ENCODE data around the gene RNF144A. TPM values are rescaled to one million over a fixed set of nuclear protein-coding genes. Genes with fewer than 3 reads are reported as not detected.
A peak's percentile ranks its signal among the peaks of the same experiment; 100 is the strongest.

The RNF144A gene
- total and polyA plus RNA-seq, 8 donors, result 1.4 to 71.4 (median 5.6) TPM

DNA sequence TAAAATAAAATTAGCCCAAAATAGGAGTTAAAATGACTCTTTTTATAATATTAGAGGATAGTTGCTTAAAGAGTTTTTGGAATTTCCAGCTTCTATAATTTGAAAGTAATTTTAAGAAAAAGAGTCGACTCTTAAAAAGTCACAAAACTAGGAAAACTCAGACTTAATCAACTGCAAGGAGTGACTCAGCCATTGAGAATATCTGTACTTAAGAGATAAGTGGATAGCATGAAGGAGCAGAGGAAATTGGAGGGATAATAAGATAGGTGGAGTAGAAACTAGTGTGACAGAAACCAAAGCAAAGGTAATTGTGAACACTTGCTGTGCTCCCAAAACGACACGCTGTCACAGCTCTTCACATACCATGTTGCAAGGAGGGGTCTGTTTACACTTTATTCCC is 31.2 kb upstream of the RNF144A start:
- TF ChIP-seq, protein P1, sequence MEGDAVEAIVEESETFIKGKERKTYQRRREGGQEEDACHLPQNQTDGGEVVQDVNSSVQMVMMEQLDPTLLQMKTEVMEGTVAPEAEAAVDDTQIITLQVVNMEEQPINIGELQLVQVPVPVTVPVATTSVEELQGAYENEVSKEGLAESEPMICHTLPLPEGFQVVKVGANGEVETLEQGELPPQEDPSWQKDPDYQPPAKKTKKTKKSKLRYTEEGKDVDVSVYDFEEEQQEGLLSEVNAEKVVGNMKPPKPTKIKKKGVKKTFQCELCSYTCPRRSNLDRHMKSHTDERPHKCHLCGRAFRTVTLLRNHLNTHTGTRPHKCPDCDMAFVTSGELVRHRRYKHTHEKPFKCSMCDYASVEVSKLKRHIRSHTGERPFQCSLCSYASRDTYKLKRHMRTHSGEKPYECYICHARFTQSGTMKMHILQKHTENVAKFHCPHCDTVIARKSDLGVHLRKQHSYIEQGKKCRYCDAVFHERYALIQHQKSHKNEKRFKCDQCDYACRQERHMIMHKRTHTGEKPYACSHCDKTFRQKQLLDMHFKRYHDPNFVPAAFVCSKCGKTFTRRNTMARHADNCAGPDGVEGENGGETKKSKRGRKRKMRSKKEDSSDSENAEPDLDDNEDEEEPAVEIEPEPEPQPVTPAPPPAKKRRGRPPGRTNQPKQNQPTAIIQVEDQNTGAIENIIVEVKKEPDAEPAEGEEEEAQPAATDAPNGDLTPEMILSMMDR (IDR thresholded peaks at IDR 0.05), result no peak
- no peak for TF ChIP-seq POLR2AphosphoS5 (IDR thresholded peaks at IDR 0.05)
- intact Hi-C loops (cut with DNase I; ENCODE audit: low total_unique reads), result no loop called here
- DNase-seq, result no peak
- WGBS, 5 donors, result 81 to 89% (median 86%) methylated on average over 3 of the region's 3 CpGs
- no peak overlapping the region for H3K4me3 ChIP-seq
- no peaks in the 10 kb centered on the region for H3K36me3 ChIP-seq
- no peaks in the 10 kb centered on the region for H3K27me3 ChIP-seq
- no peaks in the 10 kb centered on the region for H3K4me1 ChIP-seq
- no peaks in the 10 kb centered on the region for H3K9me3 ChIP-seq
- H3K27ac ChIP-seq, result no peak overlapping the region

DNA sequence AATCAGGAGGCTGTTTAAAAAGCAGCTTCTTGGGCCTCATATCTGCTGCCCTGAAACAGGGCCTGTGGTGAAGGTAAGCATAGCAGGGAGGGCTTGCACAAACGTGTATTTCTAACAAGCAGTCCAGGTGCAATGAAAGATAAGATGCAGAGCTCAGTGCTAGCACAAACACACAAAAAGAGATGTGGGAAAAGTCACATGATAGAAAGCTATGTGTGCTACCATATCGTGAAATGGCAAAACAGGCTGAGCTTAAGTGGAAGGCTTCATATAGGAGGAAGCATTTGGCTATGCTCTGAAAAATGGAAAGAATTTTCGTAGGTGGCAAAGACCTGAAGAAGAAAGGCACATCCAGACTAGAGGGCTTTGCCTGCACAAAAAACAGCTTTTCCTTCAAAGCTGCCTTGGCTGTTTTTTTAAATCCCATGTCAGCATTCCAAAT is 29.4 kb upstream of the RNF144A start:
- Histone ChIP-seq H3K36me3 (no peaks in the 10 kb centered on the region), H3K9me3 (no peaks in the 10 kb centered on the region), H3K27ac (no peak overlapping the region), H3K27me3 (no peaks in the 10 kb centered on the region), H3K4me3 (no peak overlapping the region), H3K4me1 (no peaks in the 10 kb centered on the region)
- no peak for TF ChIP-seq EP300 (IDR thresholded peaks at IDR 0.05)
- TF ChIP-seq, protein P1 (IDR thresholded peaks at IDR 0.05), result no peak
- TF ChIP-seq POLR2AphosphoS5 (IDR thresholded peaks at IDR 0.05), result no peak
- peak in 1 of 2 donors; percentile 21 for DNase-seq
- intact Hi-C loops (cut with DNase I; ENCODE audit: low total_unique reads), result no loop called here
- WGBS, 5 donors, result 34 to 54% (median 54%) methylated on average over 3 of the region's 3 CpGs

DNA sequence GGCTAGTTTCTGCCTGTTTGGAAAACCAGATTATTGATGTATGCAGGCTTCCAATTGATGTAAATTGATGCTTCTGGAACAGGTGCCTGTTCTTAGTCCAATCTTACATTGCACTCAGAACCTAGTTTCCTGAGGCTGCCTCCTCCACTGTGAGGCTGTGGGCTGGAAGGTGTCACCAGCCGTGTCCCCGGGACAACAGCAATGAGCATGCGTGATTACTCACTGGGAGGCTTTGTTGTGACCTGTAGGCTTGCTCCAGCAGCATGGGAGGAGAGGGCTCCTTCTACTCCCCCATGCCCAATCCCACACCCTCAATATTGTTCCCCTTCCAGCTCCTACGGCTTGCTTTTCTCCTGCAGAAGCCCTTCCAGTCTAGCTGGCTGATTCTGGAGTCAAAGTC is 28.5 kb upstream of the RNF144A start:
- H3K27ac ChIP-seq, result no peak overlapping the region
- TF ChIP-seq, protein P1 (IDR thresholded peaks at IDR 0.05), result no peak
- no peak for TF ChIP-seq EP300 (IDR thresholded peaks at IDR 0.05)
- no peak for TF ChIP-seq POLR2AphosphoS5 (IDR thresholded peaks at IDR 0.05)
- TF ChIP-seq POLR2A (IDR thresholded peaks at IDR 0.05), result no peak
- H3K36me3 ChIP-seq, result peaks cover 0 to 7% (median 0%) of the 10 kb centered on the region in 4 donors
- no peaks in the 10 kb centered on the region for H3K27me3 ChIP-seq
- intact Hi-C loops (cut with DNase I; ENCODE audit: low total_unique reads), result no loop called here
- H3K9me3 ChIP-seq, result no peaks in the 10 kb centered on the region
- H3K4me1 ChIP-seq, result no peaks in the 10 kb centered on the region
- 91 to 96% (median 93%) methylated on average over 4 of the region's 4 CpGs for WGBS, 5 donors
- H3K4me3 ChIP-seq, result no peak overlapping the region
- DNase-seq, result no peak

DNA sequence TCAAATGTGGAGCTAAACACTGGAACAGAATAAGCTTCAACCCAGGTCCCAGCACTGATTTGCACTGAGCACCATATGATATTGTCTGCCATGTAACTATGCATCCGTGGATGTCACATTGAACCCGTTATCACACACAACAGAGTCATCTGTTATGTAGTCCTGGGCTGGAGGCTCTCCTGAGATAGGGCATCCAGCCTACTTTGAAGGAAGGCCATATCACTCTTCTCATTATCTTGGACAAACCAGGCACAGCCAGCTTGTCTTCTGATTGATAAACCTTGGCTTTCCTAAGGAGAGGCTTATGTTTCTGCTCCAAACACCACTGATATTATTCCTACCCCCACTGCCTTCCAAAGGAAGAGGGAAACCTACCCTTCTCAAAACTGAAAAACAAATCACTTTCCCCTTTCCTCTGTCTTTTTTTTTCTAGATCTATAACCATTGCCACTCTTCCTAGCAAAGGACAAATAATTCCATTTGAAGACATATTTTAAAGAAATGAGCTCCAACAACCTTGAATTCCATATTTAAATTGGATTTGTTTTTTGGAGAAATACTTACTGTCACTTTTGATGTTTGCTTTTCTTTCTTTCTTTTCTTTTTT is 23.2 kb upstream of the RNF144A start:
- Histone ChIP-seq H3K36me3 (peaks cover 0 to 15% (median 5%) of the 10 kb centered on the region in 4 donors), H3K27ac (no peak overlapping the region), H3K4me3 (no peak overlapping the region), H3K9me3 (no peaks in the 10 kb centered on the region), H3K4me1 (no peaks in the 10 kb centered on the region), H3K27me3 (no peaks in the 10 kb centered on the region)
- WGBS, 5 donors, result 57 to 68% (median 59%) methylated on average over 2 of the region's 2 CpGs
- intact Hi-C loops (cut with DNase I; ENCODE audit: low total_unique reads), result no loop called here
- DNase-seq, result no peak
- no peak for TF ChIP-seq POLR2A (IDR thresholded peaks at IDR 0.05)
- TF ChIP-seq EP300 (IDR thresholded peaks at IDR 0.05), result no peak
- TF ChIP-seq, protein P1 (IDR thresholded peaks at IDR 0.05), result no peak
- no peak for TF ChIP-seq POLR2AphosphoS5 (IDR thresholded peaks at IDR 0.05)

Data from stomach (tissue), 9 donors.